HG03342 (cell line): ENCODE data around the gene P2RY4.
"Not testable (repeated sequence)": the region's sequence is repeated elsewhere in the genome, so short reads cannot be mapped to it uniquely, and the experiment has no call there.

Experiments used
- ATAC-seq: cut with Tn5 transposase; IDR thresholded peaks from one replicate; pipeline ENCODE4 v1.9.1; 2021; ENCODE audit warnings: mild to moderate bottlenecking, moderate library complexity; ENCODE audit not compliant: unreplicated experiment

The P2RY4 gene

GRCh38 chrX:70244881-70245280, 15.1 kb downstream of the P2RY4 start:
- ATAC-seq = no peak

DNA sequence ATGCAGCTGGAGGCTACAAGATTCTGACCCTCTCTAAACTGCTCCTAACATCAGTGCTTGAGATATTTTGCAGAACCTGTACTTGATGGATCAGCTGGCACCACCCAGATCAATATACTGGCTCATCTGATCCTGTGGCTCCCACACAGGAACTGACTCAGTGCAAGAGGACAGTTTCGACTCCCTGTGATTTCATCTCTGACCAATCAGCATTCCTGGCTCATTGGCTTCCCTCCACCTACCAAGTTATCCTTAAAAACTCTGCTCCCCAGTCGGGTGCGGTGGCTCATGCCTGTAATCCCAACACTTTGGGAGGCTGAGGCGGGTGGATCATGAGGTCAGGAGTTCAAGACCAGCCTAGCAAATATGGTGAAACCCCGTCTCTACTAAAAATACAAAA, 16.4 kb downstream of the P2RY4 start:
- not testable (repeated sequence) for ATAC-seq

- no peak for ATAC-seq
Measured at GRCh38 chrX:70241501-70241900, 18.5 kb downstream of the P2RY4 start.

DNA sequence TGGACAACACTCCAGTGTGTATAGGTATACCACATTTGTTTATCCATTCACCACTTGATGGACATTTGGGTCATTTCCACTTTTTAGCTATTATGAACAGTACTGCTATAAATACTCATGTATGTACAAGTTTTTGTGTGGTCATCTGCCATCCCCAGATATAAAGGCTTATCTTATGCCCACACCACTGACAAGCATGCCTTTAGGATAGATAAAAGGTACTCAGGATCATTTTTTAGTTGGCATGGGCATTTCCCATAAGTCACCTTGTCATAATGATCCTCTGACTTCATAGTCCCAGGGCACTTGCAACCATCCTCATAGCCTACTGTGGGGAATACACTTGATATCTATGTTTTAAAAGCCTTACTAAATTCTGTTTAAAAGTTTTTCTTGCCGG, 19.3 kb downstream of the P2RY4 start:
- no peak for ATAC-seq

- no peak for ATAC-seq
Measured at GRCh38 chrX:70234355-70234754, 25.6 kb downstream of the P2RY4 start, which contains the start of gene AWAT1. TSS of gene AWAT1 (plus strand) at chrX:70234655. CDS start at chrX:70234696, 41 bp downstream.

DNA sequence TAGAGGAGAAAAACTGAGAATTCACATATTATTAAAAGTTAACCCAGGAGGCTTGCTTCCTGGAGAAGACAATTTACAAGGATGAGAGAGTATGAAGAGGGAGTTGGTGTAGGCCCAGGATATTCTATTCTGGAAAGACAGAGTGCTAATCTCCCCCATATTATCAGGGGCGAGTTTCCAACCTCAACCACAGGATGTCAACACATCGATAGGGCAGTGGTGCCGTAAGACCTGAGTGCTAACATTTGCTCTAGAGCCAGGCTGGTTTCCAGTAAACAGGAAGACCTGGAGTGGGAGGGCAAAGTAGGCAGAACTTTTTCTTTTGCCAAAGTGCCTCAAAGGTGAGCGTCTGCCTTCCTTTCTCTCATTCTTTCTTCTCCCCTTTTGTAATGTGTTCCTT, 28.3 kb downstream of the P2RY4 start:
- no peak for ATAC-seq

- no peak for ATAC-seq
Measured at GRCh38 chrX:70226687-70227086, 33.3 kb downstream of the P2RY4 start.

GRCh38 chrX:70226048-70226447, 34.0 kb downstream of the P2RY4 start:
- no peak for ATAC-seq

DNA sequence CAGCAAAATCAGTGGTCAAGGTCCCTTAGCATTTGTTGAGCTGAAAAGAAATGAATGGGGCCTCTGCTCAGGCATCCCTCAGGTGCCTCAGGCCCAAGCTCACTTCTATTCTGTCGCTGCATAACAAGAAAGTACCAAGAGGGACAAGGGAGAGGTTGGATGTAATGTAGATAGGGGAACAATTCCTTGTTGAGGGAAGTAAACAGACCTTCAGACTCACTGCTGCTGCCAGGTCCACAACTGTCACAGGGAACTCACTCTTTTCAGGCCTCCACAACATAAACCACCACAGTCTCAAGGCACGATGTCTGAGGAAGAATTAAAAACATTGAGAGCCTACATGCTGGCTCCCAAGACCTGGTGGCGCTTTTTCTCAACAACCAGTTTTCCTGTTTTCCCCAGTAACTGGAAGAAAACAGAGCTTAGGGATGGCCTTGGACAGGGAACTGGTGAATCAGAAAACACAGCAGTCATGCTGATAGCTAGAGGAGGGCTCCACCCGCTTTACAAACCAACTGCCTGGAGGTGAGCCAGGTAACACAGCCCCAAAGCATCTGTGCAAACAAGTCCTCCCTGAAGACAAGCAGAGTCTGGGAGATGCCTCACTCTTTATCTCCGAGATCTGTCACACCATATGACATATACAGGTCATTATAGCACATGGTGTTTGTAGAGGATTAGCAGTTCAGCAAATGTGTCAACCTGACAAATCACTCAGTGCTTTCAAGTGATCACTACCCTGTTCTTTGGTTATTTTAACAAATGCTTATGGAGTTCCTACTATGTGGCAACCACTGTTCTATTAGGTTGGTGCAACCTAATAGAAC, 39.9 kb downstream of the P2RY4 start:
- ATAC-seq = no peak

- ATAC-seq = not testable (repeated sequence)
Measured at GRCh38 chrX:70209570-70209969, 50.4 kb downstream of the P2RY4 start.

DNA sequence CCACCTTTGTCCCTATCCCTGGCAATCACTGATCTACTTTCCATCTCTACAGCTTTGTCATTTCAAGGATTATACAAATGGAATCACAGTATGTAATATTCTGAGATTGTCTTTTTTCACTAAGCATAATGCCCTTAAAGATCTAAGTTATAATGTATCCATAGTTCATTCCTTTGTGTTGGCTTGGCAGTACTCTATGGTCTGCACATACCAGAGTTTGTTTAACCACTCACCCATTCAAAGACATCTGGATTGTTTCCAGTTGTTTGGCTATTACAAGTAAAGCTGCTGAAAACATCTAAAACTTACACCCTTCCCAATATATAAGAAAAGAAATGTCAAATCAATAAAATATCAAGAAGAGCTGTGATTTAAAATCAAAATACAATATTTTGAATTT, 51.5 kb downstream of the P2RY4 start:
- ATAC-seq = no peak
